IMR-90 (cell line): ENCODE measurements around the gene MARCO. TPM values are rescaled to one million over a fixed set of nuclear protein-coding genes. Genes with fewer than 3 reads are reported as not detected.

Experiments used
- ATAC-seq: fragments of 200-7000 bp; cut with Tn5 transposase; 2 replicates; pipeline ENCODE4 v1.9.1; 2020; ENCODE audit warnings: low read depth, mild to moderate bottlenecking, moderate library complexity
- BruUV-seq: library from RNA; stranded (reverse); fragments of 400-500 nt; replicated peaks from 2 replicates; lab custom pipeline; 2021; lab: Mats Ljungman, UMichigan
- CTCF ChIA-PET: fragments of 300-600 bp; formaldehyde crosslinking; extraction: SDS; loops from one replicate; lab custom pipeline; 2021; ENCODE audit warnings: antibody characterized with exemption; lab: Yijun Ruan, JAX
- POLR2A ChIA-PET: fragments of 300-600 bp; sonication (Branson Sonifier 250); formaldehyde crosslinking; loops from one replicate; lab custom pipeline; 2022; ENCODE audit warnings: antibody characterized with exemption; ENCODE audit not compliant: unreplicated experiment; lab: Charles Lee
- DNase-seq: peaks from one replicate; pipeline ENCODE4 v3.0.0; 2013
- H2AFZ ChIP-seq: replicated peaks from 2 replicates; pipeline ENCODE3; 2013; ENCODE audit warnings: low read length, mild to moderate bottlenecking; ENCODE audit not compliant: poor library complexity
- H2AK5ac ChIP-seq: 2 replicates; pipeline ENCODE4 v1.6.1; 2013; ENCODE audit warnings: low read depth, low read length, inconsistent platforms
- H2AK9ac ChIP-seq: replicated peaks from 2 replicates; pipeline ENCODE3; 2013; ENCODE audit warnings: mild to moderate bottlenecking, low read depth, low read length, moderate library complexity; ENCODE audit not compliant: poor library complexity
- H2BK120ac ChIP-seq: 2 replicates; pipeline ENCODE4 v1.6.1; 2013; ENCODE audit warnings: low read depth, low read length, inconsistent platforms
- H2BK15ac ChIP-seq: 3 replicates; pipeline ENCODE4 v1.6.1; 2013; ENCODE audit warnings: low read depth, low read length, inconsistent platforms
- H2BK20ac ChIP-seq: 2 replicates; pipeline ENCODE4 v1.6.1; 2013; ENCODE audit warnings: low read depth, mild to moderate bottlenecking, inconsistent platforms, low read length, moderate library complexity
- H2BK5ac ChIP-seq: 2 replicates; pipeline ENCODE4 v1.6.1; 2013; ENCODE audit warnings: mild to moderate bottlenecking, low read depth, low read length, inconsistent platforms; ENCODE audit not compliant: poor library complexity, severe bottlenecking
- H3K14ac ChIP-seq: replicated peaks from 2 replicates; pipeline ENCODE4 v1.6.1; 2013; ENCODE audit warnings: low read depth, low read length, inconsistent platforms
- H3K18ac ChIP-seq: 2 replicates; pipeline ENCODE4 v1.6.1; 2013; ENCODE audit warnings: low read depth, low read length, control low read depth
- H3K23ac ChIP-seq: 2 replicates; pipeline ENCODE4 v1.6.1; 2013; ENCODE audit warnings: low read depth, low read length, inconsistent platforms
- H3K27ac ChIP-seq: 2 replicates; pipeline ENCODE4 v1.5.1; 2013; ENCODE audit warnings: mild to moderate bottlenecking, control low read depth, low read length; ENCODE audit not compliant: insufficient read depth
- H3K27me3 ChIP-seq: 2 replicates; pipeline ENCODE4 v1.6.1; 2013; ENCODE audit warnings: low read length; ENCODE audit not compliant: control insufficient read depth, insufficient read depth
- H3K36me3 ChIP-seq: 2 replicates; pipeline ENCODE4 v1.6.1; 2013; ENCODE audit warnings: low read length, mixed read lengths; ENCODE audit not compliant: control insufficient read depth, insufficient read depth
- H3K4ac ChIP-seq: 2 replicates; pipeline ENCODE4 v1.6.1; 2013; ENCODE audit warnings: low read depth, low read length, inconsistent platforms
- H3K4me1 ChIP-seq: 2 replicates; pipeline ENCODE4 v1.6.1; 2013; ENCODE audit warnings: low read length, mixed read lengths; ENCODE audit not compliant: control insufficient read depth, insufficient read depth
- H3K4me2 ChIP-seq: 2 replicates; pipeline ENCODE4 v1.6.1; 2013; ENCODE audit warnings: low read depth, mild to moderate bottlenecking, control low read depth, low read length, moderate library complexity
- H3K4me3 ChIP-seq: 2 replicates; pipeline ENCODE4 v1.5.1; 2013; ENCODE audit warnings: low read depth, mild to moderate bottlenecking, control low read depth, low read length, moderate library complexity; ENCODE audit not compliant: insufficient read depth
- H3K56ac ChIP-seq: 2 replicates; pipeline ENCODE4 v1.6.1; 2013; ENCODE audit warnings: low read length, inconsistent platforms; ENCODE audit not compliant: insufficient read depth; ENCODE audit errors: extremely low read depth
- H3K79me1 ChIP-seq, 2 experiments: 2 replicates each; pipeline ENCODE4 v1.6.1; 2013; ENCODE audit warnings: low read length in 2 of 2, inconsistent platforms in 1 of 2, low read depth in 1 of 2
- H3K9ac ChIP-seq: 2 replicates; pipeline ENCODE4 v1.6.1; 2013; ENCODE audit warnings: low read depth, low read length, control low read depth
- H3K9me1 ChIP-seq: 2 replicates; pipeline ENCODE4 v1.6.1; 2013; ENCODE audit warnings: low read length, inconsistent platforms; ENCODE audit not compliant: insufficient read depth
- H3K9me3 ChIP-seq: 2 replicates; pipeline ENCODE4 v1.6.1; 2013; ENCODE audit warnings: low read length; ENCODE audit not compliant: control insufficient read depth, insufficient read depth
- H4K20me1 ChIP-seq: 2 replicates; pipeline ENCODE4 v1.6.1; 2013; ENCODE audit warnings: low read length, inconsistent platforms; ENCODE audit not compliant: insufficient read depth
- H4K5ac ChIP-seq: 2 replicates; pipeline ENCODE4 v1.6.1; 2013; ENCODE audit warnings: mild to moderate bottlenecking, low read depth, low read length, control low read depth
- H4K8ac ChIP-seq, 2 experiments: 2 replicates each; pipeline ENCODE4 v1.6.1; 2013; ENCODE audit warnings: low read depth in 2 of 2, low read length in 2 of 2, control low read depth in 1 of 2, inconsistent platforms in 1 of 2
- H4K91ac ChIP-seq: 2 replicates; pipeline ENCODE4 v1.6.1; 2013; ENCODE audit warnings: low read depth, low read length, inconsistent platforms; ENCODE audit not compliant: insufficient read depth
- MAFK ChIP-seq: IDR thresholded peaks from 2 replicates; pipeline ENCODE4 v1.6.1; 2012; ENCODE audit warnings: low read depth, low read length, improper control_type of control experiment
- MXI1 ChIP-seq: IDR thresholded peaks from 2 replicates; pipeline ENCODE4 v1.6.1; 2012; ENCODE audit warnings: low read depth, mild to moderate bottlenecking, low read length, moderate library complexity, borderline replicate concordance
- NFE2L2 ChIP-seq: fragments of 150-350 bp; IDR thresholded peaks from 2 replicates; pipeline ENCODE4 v1.6.1; 2016; ENCODE audit warnings: low read depth, mild to moderate bottlenecking, low read length
- WGBS, 2 experiments: methylation state at CpG; one replicate each; pipeline versions ENCODE4 v1.1.5 to v1.1.7; 2013; ENCODE audit warnings: missing lambda C conversion rate in 2 of 2; ENCODE audit not compliant: insufficient read length in 1 of 2; ENCODE audit errors: extremely low coverage in 2 of 2; 5-methylcytosine and 5-hydroxymethylcytosine counted together
- dilution Hi-C: fragments of 300-500 bp; cut with HindIII; formaldehyde crosslinking; loops from one replicate; pipeline ENCODE4 v1.14.3; 2018; ENCODE audit warnings: low sequenced_read_pairs; ENCODE audit not compliant: unreplicated experiment
- in situ Hi-C: fragments of 300-500 bp; cut with MboI; formaldehyde crosslinking; loops from 3 replicates; pipeline ENCODE4 v1.14.3; 2019; ENCODE audit warnings: low sequenced_read_pairs, inconsistent platforms, mixed read lengths
- intact Hi-C: fragments of 100-400 bp; cut with micrococcal nuclease; formaldehyde crosslinking; loops from 2 replicates; pipeline ENCODE4 v1.10.0; 2022
- polyA plus RNA-seq, 3 experiments: library from polyadenylated mRNA; depleted of rRNA; stranded (reverse); fragments of >200 nt; gene quantifications; 2 replicates each; pipeline ENCODE4 v1.2.3, GENCODE V29; 2012; ENCODE audit warnings: low replicate concordance in 1 of 3
- total RNA-seq: library from RNA; depleted of rRNA; stranded (reverse); fragments of >200 nt; gene quantifications from 2 replicates; pipeline ENCODE4 v1.2.3, GENCODE V29; 2012

The MARCO gene
- total and polyA plus RNA-seq, 2 of the 4 experiments (the other 2 are of a cell fraction) = not detected

GRCh38 chr2:118929059-118929458 lies 12.9 kb upstream of the MARCO start:
- H2BK120ac ChIP-seq = no peak overlapping the region
- intact Hi-C loops (no loop called here), in situ Hi-C loops (no loop called here), dilution Hi-C loops (no loop called here)
- H3K27me3 ChIP-seq = no peaks in the 10 kb centered on the region
- no peak overlapping the region for H3K4ac ChIP-seq
- ATAC-seq = no peak
- POLR2A ChIA-PET = no interaction called here
- H3K9ac ChIP-seq = no peak overlapping the region
- no peak overlapping the region for H3K4me2 ChIP-seq
- H3K4me3 ChIP-seq = no peak overlapping the region
- H2AK5ac ChIP-seq = no peak overlapping the region
- no peak overlapping the region for H3K14ac ChIP-seq
- no peak overlapping the region for H3K27ac ChIP-seq
- H3K9me1 ChIP-seq = no peaks in the 10 kb centered on the region
- no peak overlapping the region for H3K18ac ChIP-seq
- H3K9me3 ChIP-seq = no peaks in the 10 kb centered on the region
- DNase-seq = no peak
- no peak overlapping the region for H2BK5ac ChIP-seq
- H3K56ac ChIP-seq = no peak overlapping the region
- CTCF ChIA-PET = no interaction called here
- H2AK9ac ChIP-seq = no peak overlapping the region
- H4K5ac ChIP-seq = no peak overlapping the region
- H4K20me1 ChIP-seq = no peaks in the 10 kb centered on the region
- no TSS peak for BruUV-seq
- TF ChIP-seq MAFK (no peak), NFE2L2 (no peak), MXI1 (no peak)
- WGBS, 2 experiments = no CpG with 5 or more reads among the region's 1 CpG
- no peak overlapping the region for H2BK20ac ChIP-seq
- H4K91ac ChIP-seq = no peak overlapping the region
- H3K4me1 ChIP-seq = no peaks in the 10 kb centered on the region
- no peak overlapping the region for H2AFZ ChIP-seq
- no peak overlapping the region for H4K8ac ChIP-seq
- no peaks in the 10 kb centered on the region for H3K36me3 ChIP-seq
- no peak overlapping the region for H2BK15ac ChIP-seq
- H3K79me1 ChIP-seq = no peaks in the 10 kb centered on the region
- no peak overlapping the region for H3K23ac ChIP-seq
